GM18868 (cell line): ENCODE results near the gene NRG2.
A peak's percentile ranks its signal among the peaks of the same experiment; 100 is the strongest.

Source experiments
- ATAC-seq: cut with Tn5 transposase; IDR thresholded peaks from one replicate; pipeline ENCODE4 v1.9.1; 2021; ENCODE audit warnings: mild to moderate bottlenecking, moderate library complexity; ENCODE audit not compliant: unreplicated experiment

NRG2 gene

GRCh38 chr5:139845846-139846681, 197.0 kb downstream of the NRG2 start:
- ATAC-seq: no peak

- ATAC-seq: peak; percentile 53
Observed at GRCh38 chr5:139844472-139845145, 198.5 kb downstream of the NRG2 start.

- ATAC-seq: peak; percentile 38
Observed at GRCh38 chr5:139843991-139844390, 199.1 kb downstream of the NRG2 start.

- no peak for ATAC-seq
Observed at GRCh38 chr5:139842321-139842720, 200.8 kb downstream of the NRG2 start.

- ATAC-seq: no peak
Observed at GRCh38 chr5:139841549-139841948, 201.6 kb downstream of the NRG2 start.

GRCh38 chr5:139839918-139840317, 203.2 kb downstream of the NRG2 start:
- ATAC-seq: no peak

GRCh38 chr5:139839232-139839815, 203.8 kb downstream of the NRG2 start:
- no peak for ATAC-seq

- ATAC-seq: no peak
Observed at GRCh38 chr5:139838381-139839197, 204.5 kb downstream of the NRG2 start.

GRCh38 chr5:139837711-139838380, 205.3 kb downstream of the NRG2 start:
- no peak for ATAC-seq

- ATAC-seq: no peak
Observed at GRCh38 chr5:139836469-139837208, 206.5 kb downstream of the NRG2 start.

GRCh38 chr5:139835656-139836055, 207.4 kb downstream of the NRG2 start:
- no peak for ATAC-seq

GRCh38 chr5:139833525-139833924, 209.6 kb downstream of the NRG2 start:
- no peak for ATAC-seq

GRCh38 chr5:139831624-139832023, 211.5 kb downstream of the NRG2 start:
- no peak for ATAC-seq

GRCh38 chr5:139829471-139829870, 213.6 kb downstream of the NRG2 start:
- ATAC-seq: no peak

- ATAC-seq: no peak
Observed at GRCh38 chr5:139828207-139828895, 214.7 kb downstream of the NRG2 start.

- no peak for ATAC-seq
Observed at GRCh38 chr5:139825690-139826089, 217.4 kb downstream of the NRG2 start.

GRCh38 chr5:139823757-139824355, 219.2 kb downstream of the NRG2 start:
- no peak for ATAC-seq

- ATAC-seq: no peak
Observed at GRCh38 chr5:139822553-139823425, 220.3 kb downstream of the NRG2 start.
